Vagina (tissue), 2 donors: ENCODE data around the gene DDR1.
"Not testable (repeated sequence)": the region's sequence is repeated elsewhere in the genome, so short reads cannot be mapped to it uniquely, and the experiment has no call there.

Experiments used
- CTCF ChIP-seq, 3 experiments: fragments of 450-650 bp in 2 of 3; fragments of 200-600 bp in 1 of 3; sonication (generic) in 1 of 3; IDR thresholded peaks; one replicate each; pipeline ENCODE4 v1.5.1; 2017 to 2019; ENCODE audit warnings: antibody characterized with exemption in 3 of 3, mild to moderate bottlenecking in 2 of 3, moderate library complexity in 2 of 3
- POLR2A ChIP-seq, 2 donors: fragments of 450-650 bp; IDR thresholded peaks; one replicate each; pipeline ENCODE4 v1.6.1; 2017; ENCODE audit warnings: antibody characterized with exemption in 2 of 2, mild to moderate bottlenecking in 2 of 2, moderate library complexity in 2 of 2
- POLR2AphosphoS5 ChIP-seq, 2 donors: sonication (generic); formaldehyde crosslinking; IDR thresholded peaks; one replicate each; pipeline ENCODE4 v1.9.0; 2017; ENCODE audit warnings: antibody characterized with exemption in 2 of 2, mild to moderate bottlenecking in 2 of 2, low read depth in 1 of 2; ENCODE audit not compliant: insufficient read depth in 1 of 2

- not testable (repeated sequence) for TF ChIP-seq CTCF (IDR thresholded peaks at IDR 0.05); POLR2AphosphoS5 (IDR thresholded peaks at IDR 0.05; ENCODE audit: insufficient read depth in 1 of 2, low read depth in 1 of 2); POLR2A (IDR thresholded peaks at IDR 0.05)
These were observed 10.5 kb upstream of the DDR1 start for GRCh38 chr6:30873795-30874194.
